ENCODE results near the gene CDK12.
"Not testable (repeated sequence)": the region's sequence is repeated elsewhere in the genome, so short reads cannot be mapped to it uniquely, and the experiment has no call there.

Gene CDK12

GRCh38 chr17:39461113-39461925 lies at the start of gene CDK12:
Gene CDK12, plus strand, starts transcription at chr17:39461486. Its CDS starts 586 bp downstream, at chr17:39462072.
- peak; percentile 90 for DNase-seq

DNA sequence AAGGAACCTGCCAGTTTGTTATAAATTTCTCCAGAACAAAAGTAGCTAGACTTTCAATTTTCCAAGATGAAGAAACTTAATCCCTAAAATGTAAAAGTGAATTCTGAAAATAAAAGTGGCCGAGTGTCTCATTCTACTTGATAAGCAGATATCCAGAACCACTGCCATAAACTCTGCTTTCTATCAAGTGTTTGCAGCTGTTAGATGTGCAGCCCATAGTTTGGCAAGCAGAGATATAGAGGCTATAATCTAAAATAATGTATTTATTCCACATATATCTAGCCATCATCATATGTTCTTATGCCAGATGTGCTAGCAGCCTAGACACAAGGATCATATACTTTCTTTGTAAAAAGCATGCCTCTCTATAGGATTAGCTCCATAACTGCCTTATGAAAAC lies 45.1 kb upstream of the CDK12 start:
- DNase-seq, result no peak

GRCh38 chr17:39429600-39429999 lies 31.7 kb upstream of the CDK12 start:
- DNase-seq, result no peak

GRCh38 chr17:39439868-39440267 lies 21.4 kb upstream of the CDK12 start:
- not testable (repeated sequence) for DNase-seq

DNA sequence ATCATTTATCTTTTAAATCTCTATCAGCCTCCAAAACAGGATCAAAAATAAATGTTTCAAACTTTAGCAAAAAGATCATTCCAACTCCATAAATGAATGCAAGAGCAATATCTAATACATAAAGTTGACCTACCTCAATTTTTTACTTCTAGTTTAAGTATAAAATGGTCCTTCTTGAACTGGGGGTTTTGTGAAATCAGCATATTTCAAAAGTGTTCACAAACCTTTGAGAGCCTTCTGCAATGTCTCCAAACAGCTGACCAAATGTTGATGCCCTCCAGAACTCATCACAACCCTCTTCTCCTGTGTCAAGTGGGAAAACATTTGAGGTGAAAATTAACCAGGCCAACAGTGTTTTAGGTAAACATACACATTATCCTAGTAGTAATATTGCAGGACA lies 18.0 kb upstream of the CDK12 start:
- no peak for DNase-seq

DNA sequence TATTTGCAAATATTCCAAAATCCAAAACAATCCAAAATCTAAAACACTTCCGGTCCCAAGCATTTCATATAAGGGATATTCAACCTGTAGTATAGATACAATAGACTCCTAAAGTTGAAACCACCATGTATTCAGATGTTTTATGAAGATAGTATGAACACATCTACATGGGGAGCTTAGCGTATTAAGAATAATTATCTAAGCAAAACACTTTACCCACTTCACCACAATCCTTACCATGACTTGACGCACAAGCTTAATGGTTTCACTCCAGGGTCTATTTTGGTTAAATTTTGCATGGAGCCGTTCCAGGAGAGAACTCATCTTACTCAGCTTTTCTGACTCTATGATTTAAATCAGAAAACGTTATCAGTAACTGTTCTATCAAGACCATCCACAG lies 13.7 kb upstream of the CDK12 start:
- no peak for DNase-seq

DNA sequence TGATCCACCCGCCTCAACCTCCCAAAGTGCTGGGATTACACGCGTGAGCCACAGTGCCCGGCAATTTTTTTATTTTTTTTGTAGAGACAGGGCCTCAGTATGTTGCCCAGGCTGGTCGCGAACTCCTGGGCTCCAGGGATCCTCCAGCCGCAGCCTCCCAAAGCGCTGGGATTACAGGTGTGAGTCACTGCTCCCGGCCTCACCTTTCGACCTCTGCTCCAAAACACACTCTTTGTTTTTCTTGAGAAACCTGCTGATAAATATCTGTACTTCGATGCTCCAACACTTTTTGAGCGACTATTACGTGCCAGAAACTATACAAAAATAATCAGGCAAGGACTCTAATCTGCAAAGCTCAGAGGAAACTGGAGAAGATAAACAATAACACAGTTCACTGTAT lies 11.2 kb upstream of the CDK12 start:
- no peak for DNase-seq

DNA sequence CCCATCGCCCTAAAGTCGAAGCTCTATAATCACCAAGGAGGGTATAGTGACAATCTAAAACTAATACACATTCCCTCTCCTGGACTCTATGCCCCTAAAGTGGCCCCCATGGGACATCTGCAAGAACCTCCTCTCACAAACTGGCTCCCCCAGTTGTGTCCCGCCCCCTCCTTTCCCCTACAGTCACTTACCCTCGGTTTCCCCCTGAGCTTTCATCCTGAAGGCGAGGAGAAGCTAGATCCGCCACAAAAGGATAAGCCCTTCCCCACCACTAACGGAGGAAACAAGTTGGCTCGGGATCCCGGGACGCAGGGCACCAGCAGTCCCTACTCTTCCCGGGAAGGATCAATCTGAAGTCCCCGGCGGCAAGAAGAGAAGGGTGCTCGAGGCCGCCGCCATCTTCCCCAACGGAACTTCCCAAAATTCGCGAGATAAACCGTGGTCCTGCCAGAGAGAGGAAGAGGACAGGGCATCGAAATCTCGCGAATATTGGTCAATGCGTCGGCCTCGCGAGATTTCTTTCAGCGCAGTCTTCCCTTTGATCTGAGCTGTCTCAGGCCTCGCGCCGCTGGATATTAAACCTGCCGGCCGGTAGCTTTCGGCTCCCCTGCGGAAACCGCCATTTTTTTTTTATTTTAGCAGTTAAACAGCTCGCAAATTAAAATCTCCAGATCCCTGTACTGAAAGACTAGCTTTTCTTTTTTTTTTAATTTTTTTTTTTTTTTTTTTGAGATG lies 10.3 kb upstream of the CDK12 start, which contains the start of gene MED1:
Gene MED1 (minus strand): TSS at position 417 of the 735 bp plus-strand sequence. CDS start 201 bp downstream, at position 216.
- DNase-seq, result peak; percentile 89

DNA sequence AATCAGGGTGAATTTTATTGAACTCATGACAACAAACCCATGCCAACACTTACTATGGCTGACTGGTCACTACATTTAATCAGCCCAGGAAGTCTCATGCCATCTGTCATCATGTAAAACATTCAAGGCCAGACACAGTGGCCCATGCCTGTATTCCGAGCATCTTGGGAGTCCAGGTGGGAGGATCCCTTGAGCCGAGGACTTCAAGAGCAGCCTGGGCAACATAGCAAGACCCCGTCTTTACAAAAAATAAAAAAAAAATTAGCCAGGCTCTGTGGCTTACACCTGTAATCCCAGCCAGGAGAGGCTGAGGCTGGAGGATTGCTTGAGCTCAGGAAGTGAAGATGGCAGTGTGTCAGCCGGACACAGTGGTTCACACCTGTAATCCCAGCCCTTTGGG lies 5.4 kb upstream of the CDK12 start:
- no peak for DNase-seq

DNA sequence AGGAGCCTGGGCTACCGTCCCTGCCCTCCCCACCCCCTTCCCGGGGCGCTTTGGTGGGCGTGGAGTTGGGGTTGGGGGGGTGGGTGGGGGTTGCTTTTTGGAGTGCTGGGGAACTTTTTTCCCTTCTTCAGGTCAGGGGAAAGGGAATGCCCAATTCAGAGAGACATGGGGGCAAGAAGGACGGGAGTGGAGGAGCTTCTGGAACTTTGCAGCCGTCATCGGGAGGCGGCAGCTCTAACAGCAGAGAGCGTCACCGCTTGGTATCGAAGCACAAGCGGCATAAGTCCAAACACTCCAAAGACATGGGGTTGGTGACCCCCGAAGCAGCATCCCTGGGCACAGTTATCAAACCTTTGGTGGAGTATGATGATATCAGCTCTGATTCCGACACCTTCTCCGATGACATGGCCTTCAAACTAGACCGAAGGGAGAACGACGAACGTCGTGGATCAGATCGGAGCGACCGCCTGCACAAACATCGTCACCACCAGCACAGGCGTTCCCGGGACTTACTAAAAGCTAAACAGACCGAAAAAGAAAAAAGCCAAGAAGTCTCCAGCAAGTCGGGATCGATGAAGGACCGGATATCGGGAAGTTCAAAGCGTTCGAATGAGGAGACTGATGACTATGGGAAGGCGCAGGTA lies 762 bp downstream of the CDK12 start:
- DNase-seq, result peak; percentile 78

DNA sequence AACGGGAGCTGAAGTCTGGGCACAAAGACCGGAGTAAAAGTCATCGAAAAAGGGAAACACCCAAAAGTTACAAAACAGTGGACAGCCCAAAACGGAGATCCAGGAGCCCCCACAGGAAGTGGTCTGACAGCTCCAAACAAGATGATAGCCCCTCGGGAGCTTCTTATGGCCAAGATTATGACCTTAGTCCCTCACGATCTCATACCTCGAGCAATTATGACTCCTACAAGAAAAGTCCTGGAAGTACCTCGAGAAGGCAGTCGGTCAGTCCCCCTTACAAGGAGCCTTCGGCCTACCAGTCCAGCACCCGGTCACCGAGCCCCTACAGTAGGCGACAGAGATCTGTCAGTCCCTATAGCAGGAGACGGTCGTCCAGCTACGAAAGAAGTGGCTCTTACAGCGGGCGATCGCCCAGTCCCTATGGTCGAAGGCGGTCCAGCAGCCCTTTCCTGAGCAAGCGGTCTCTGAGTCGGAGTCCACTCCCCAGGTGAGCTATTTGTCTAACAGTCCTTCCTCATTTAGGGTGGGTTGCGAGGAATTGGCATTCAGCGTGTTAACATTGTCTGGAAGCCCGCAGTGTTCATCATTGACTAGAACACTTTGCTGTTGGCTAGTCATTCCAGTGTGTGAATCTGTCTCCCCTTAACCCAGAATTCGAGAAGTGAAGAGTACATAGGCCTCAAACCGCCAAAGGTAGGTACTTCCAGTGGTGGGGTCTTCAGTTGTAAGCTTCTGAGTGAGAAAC lies 1.5 kb downstream of the CDK12 start:
- no peak for DNase-seq

- DNase-seq, result not testable (repeated sequence)
Measured at GRCh38 chr17:39464639-39465181, 3.4 kb downstream of the CDK12 start.

GRCh38 chr17:39468610-39469009 lies 7.3 kb downstream of the CDK12 start:
- DNase-seq, result not testable (repeated sequence)

DNA sequence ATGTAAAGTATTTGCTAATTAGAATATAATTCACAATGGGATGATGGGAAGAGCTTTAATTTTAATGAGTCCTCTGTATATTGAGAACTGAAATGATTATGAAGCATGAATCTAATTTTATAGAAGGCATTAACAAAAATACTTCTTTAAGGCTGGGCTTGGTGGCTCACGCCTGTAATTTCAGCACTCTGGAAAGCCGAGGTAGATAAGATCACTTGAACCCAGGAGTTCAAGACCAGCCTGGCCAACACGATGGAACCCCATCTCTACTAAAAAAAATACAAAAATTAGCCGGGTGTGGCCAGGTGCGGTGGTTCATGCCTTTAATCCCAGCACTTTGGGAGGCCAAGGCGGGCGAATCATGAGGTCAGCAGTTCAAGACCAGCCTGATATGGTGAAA lies 12.0 kb downstream of the CDK12 start:
- no peak for DNase-seq

GRCh38 chr17:39479631-39480030 lies 18.3 kb downstream of the CDK12 start:
- not testable (repeated sequence) for DNase-seq

- no peak for DNase-seq
Measured at GRCh38 chr17:39483506-39483905, 22.2 kb downstream of the CDK12 start.

GRCh38 chr17:39484178-39484577 lies 22.9 kb downstream of the CDK12 start:
- DNase-seq, result no peak

- DNase-seq, result no peak
Measured at GRCh38 chr17:39485555-39485954, 24.3 kb downstream of the CDK12 start.

DNA sequence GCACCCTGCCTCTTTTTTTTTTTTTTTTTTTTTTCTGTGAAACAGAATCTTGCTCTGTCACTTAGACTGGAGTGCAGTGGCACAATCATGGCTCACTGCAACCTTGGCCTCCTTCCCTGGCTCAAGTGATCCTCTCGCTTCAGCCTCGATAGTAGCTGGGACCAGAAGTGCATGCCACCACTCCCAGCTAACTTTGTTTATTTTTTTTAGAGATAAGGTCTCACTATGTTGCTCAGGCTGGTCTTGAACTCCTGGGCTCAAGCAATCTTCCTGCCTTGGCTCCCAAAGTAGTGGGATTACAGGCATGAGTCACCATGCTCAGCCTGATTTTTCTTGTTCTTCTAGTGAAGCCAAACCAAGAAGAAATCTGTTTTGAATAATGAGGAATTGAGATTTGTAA lies 25.0 kb downstream of the CDK12 start:
- DNase-seq, result no peak

- not testable (repeated sequence) for DNase-seq
Measured at GRCh38 chr17:39487490-39487889, 26.2 kb downstream of the CDK12 start.

- no peak for DNase-seq
Measured at GRCh38 chr17:39487946-39488345, 26.7 kb downstream of the CDK12 start.

DNA sequence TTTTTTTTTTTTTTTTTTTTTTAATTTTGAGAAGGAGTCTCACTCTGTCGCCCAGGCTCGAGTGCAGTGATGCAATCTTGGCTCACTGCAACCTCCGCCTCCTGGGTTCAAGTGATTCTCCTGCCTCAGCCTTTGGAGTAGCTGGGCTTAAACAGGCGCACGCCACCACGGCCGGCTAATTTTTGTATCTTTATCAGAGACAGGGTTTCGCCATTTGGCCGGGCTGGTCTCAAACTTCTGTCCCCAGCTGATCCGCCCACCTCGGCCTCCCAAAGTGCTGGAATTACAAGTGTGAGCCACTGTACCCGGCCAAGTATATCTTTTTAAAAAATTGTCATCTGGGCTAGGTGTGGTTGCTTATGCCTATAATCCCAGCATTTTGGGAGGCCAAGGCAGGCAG lies 35.6 kb downstream of the CDK12 start:
- DNase-seq, result not testable (repeated sequence)

DNA sequence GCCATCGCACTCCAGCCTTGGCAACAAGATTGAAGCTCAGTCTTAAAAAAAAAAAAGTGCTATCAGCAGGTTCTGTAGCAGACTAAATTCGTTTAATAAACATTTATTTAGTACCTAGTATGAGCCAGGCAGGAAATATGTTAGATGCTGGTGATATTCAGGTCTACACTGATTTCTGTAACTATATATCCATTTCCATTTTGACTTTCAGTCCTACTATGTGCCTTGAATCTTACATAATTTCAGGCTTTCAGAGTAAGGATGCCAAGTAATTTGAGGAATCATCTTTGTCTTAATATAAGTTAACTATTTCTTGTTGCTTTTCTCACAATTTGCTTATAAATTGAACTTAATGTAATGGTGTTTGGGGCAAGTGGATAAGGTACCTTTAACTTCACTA lies 46.2 kb downstream of the CDK12 start:
- DNase-seq, result no peak
